Panc1 (cell line): Measurements from ENCODE around the gene NUP210L. TPM values are rescaled to one million over a fixed set of nuclear protein-coding genes. Genes with fewer than 3 reads are reported as not detected.
"Not testable (repeated sequence)": the region's sequence is repeated elsewhere in the genome, so short reads cannot be mapped to it uniquely, and the experiment has no call there.

Source experiments
- ATAC-seq: fragments of 200-7000 bp; cut with Tn5 transposase; 2 replicates; pipeline ENCODE4 v1.9.1; 2020; ENCODE audit warnings: mild to moderate bottlenecking, moderate library complexity
- BruUV-seq: library from RNA; stranded (reverse); fragments of 400-500 nt; replicated peaks from 2 replicates; lab custom pipeline; 2021; lab: Mats Ljungman, UMichigan
- CTCF ChIA-PET: fragments of 300-600 bp; sonication (Branson Sonifier 250); formaldehyde crosslinking; loops from one replicate; lab custom pipeline; 2022; ENCODE audit warnings: antibody characterized with exemption; lab: Charles Lee
- POLR2A ChIA-PET: fragments of 300-600 bp; sonication (Branson Sonifier 250); formaldehyde crosslinking; loops from one replicate; lab custom pipeline; 2022; ENCODE audit warnings: antibody characterized with exemption; lab: Charles Lee
- DNase-seq: peaks from one replicate; pipeline ENCODE4 v3.0.0-alpha.2; 2010; ENCODE audit warnings: low read depth, low spot score
- H3K27ac ChIP-seq: 2 replicates; pipeline ENCODE4 v1.5.1; 2011; ENCODE audit warnings: mild to moderate bottlenecking, low read length, inconsistent platforms
- H3K27me3 ChIP-seq: fragments of 200-500 bp; sonication (Bioruptor generic); 2 replicates; pipeline ENCODE4 v1.6.0; 2014; ENCODE audit warnings: low read length, inconsistent platforms; ENCODE audit not compliant: control insufficient read depth, insufficient read depth
- H3K36me3 ChIP-seq: fragments of 200-500 bp; sonication (Bioruptor generic); 2 replicates; pipeline ENCODE4 v1.5.1; 2014; ENCODE audit warnings: inconsistent platforms, mild to moderate bottlenecking, low read length, moderate library complexity; ENCODE audit not compliant: control insufficient read depth, insufficient read depth
- H3K4me1 ChIP-seq: 2 replicates; pipeline ENCODE4 v1.5.1; 2011; ENCODE audit warnings: inconsistent platforms, mild to moderate bottlenecking, low read length, moderate library complexity; ENCODE audit not compliant: control insufficient read depth, insufficient read depth
- H3K4me3 ChIP-seq, 2 experiments: 2 replicates each; pipeline ENCODE4 v1.5.1; 2011 to 2012; ENCODE audit warnings: low read depth in 2 of 2, low read length in 2 of 2, mild to moderate bottlenecking in 2 of 2, inconsistent platforms in 1 of 2, moderate library complexity in 1 of 2
- H3K9me3 ChIP-seq: fragments of 200-500 bp; sonication (Bioruptor generic); 2 replicates; pipeline ENCODE4 v1.5.1; 2014; ENCODE audit warnings: low read depth, mild to moderate bottlenecking, inconsistent platforms, low read length, moderate library complexity; ENCODE audit not compliant: control insufficient read depth, insufficient read depth
- CTCF ChIP-seq: fragments of 450-650 bp; IDR thresholded peaks from 2 replicates; pipeline ENCODE4 v1.5.1; 2017; ENCODE audit warnings: mild to moderate bottlenecking
- POLR2AphosphoS5 ChIP-seq: IDR thresholded peaks from 2 replicates; pipeline ENCODE4 v1.6.1; 2012; ENCODE audit warnings: mild to moderate bottlenecking, low read depth, low read length, moderate library complexity
- REST ChIP-seq, 2 experiments: IDR thresholded peaks; 2 replicates each; pipeline ENCODE4 v1.6.1; 2011 to 2012; ENCODE audit warnings: low read depth in 2 of 2, control low read depth in 1 of 2, low read length in 1 of 2, mild to moderate bottlenecking in 1 of 2, moderate library complexity in 1 of 2; ENCODE audit not compliant: insufficient read depth in 1 of 2
- SIN3A ChIP-seq: IDR thresholded peaks from 2 replicates; pipeline ENCODE4 v1.6.1; 2012; ENCODE audit warnings: low read depth, mild to moderate bottlenecking, low read length, moderate library complexity, borderline replicate concordance; ENCODE audit not compliant: insufficient read depth
- TCF7L2 ChIP-seq: IDR thresholded peaks from 2 replicates; pipeline ENCODE4 v1.6.1; 2011; ENCODE audit warnings: mild to moderate bottlenecking, low read depth, low read length, inconsistent platforms
- in situ Hi-C: cut with HindIII; loops from 2 replicates; pipeline ENCODE4 v1.10.0; 2016; ENCODE audit warnings: low sequenced_read_pairs, low pct_unique_long_range_greater_than_20kb
- intact Hi-C: fragments of 100-400 bp; cut with micrococcal nuclease; formaldehyde crosslinking; loops from one replicate; pipeline ENCODE4 v1.10.0; 2022; ENCODE audit not compliant: unreplicated experiment
- total RNA-seq: library from RNA; stranded (reverse); gene quantifications from one replicate; pipeline ENCODE4 v1.2.1, GENCODE V29; 2021; ENCODE audit not compliant: unreplicated experiment

Gene NUP210L
- total RNA-seq, 1 experiment from 2014 or later = 0.05 TPM

- ChIA-PET POLR2A (interaction anchor here (0.6 kb wide), 1 partner anchor 14 kb away, joined by 3 read pairs; no protein-coding TSS in a partner anchor), CTCF (no interaction called here)
- TF ChIP-seq POLR2AphosphoS5 = no peak
- no peak for TF ChIP-seq TCF7L2
- no peak for TF ChIP-seq SIN3A
- no peak for TF ChIP-seq CTCF
- no peak for TF ChIP-seq REST (IDR thresholded peaks at IDR 0.05; ENCODE audit: insufficient read depth in 1 of 2, low read depth in 2 of 2, low read length in 1 of 2)
- Histone ChIP-seq H3K27me3 (no peaks in the 10 kb centered on the region), H3K9me3 (no peaks in the 10 kb centered on the region), H3K4me3 (no peak overlapping the region), H3K27ac (no peak overlapping the region), H3K4me1 (no peaks in the 10 kb centered on the region), H3K36me3 (no peaks in the 10 kb centered on the region)
- intact Hi-C loops (no loop called here), in situ Hi-C loops (no loop called here)
- DNase-seq (no peak), ATAC-seq (no peak)
- BruUV-seq = no TSS peak
Observed at GRCh38 chr1:154129391-154129970, 25.4 kb downstream of the NUP210L start.

- BruUV-seq, ATAC-seq: not testable (repeated sequence)
Observed at GRCh38 chr1:154123205-154123604, 31.7 kb downstream of the NUP210L start.

GRCh38 chr1:154117642-154118041 is 37.2 kb downstream of the NUP210L start:
- ATAC-seq (no peak), DNase-seq (no peak)
- ChIA-PET CTCF (no interaction called here), POLR2A (no interaction called here)
- Histone ChIP-seq H3K4me3 (no peak overlapping the region), H3K27ac (no peak overlapping the region), H3K36me3 (no peaks in the 10 kb centered on the region), H3K4me1 (no peaks in the 10 kb centered on the region), H3K27me3 (no peaks in the 10 kb centered on the region), H3K9me3 (no peaks in the 10 kb centered on the region)
- in situ Hi-C loops (no loop called here), intact Hi-C loops (no loop called here)
- TF ChIP-seq TCF7L2 (no peak), CTCF (no peak), POLR2AphosphoS5 (no peak), REST (IDR thresholded peaks at IDR 0.05; ENCODE audit: insufficient read depth in 1 of 2, low read depth in 2 of 2, low read length in 1 of 2) (no peak), SIN3A (no peak)
- BruUV-seq = no TSS peak

More at GRCh38 chr1:154123205-154123604, 31.7 kb downstream of the NUP210L start:
- H3K4me1 ChIP-seq, DNase-seq, POLR2A ChIA-PET, H3K27ac ChIP-seq, H3K9me3 ChIP-seq, H3K36me3 ChIP-seq, in situ Hi-C loops, intact Hi-C loops, CTCF ChIA-PET, H3K4me3 ChIP-seq, H3K27me3 ChIP-seq: not testable (repeated sequence)
